Fibroblast of the aortic adventitia (primary cell): ENCODE measurements around the gene KPNA1. TPM values are rescaled to one million over a fixed set of nuclear protein-coding genes. Genes with fewer than 3 reads are reported as not detected.

Source experiments
- DNase-seq: peaks from one replicate; pipeline ENCODE4 v3.0.0-alpha.2; 2010; ENCODE audit warnings: low read depth
- H3K4me3 ChIP-seq: 2 replicates; pipeline ENCODE4 v1.5.1; 2011; ENCODE audit warnings: low read depth, mild to moderate bottlenecking, control low read depth, low read length, moderate library complexity
- total RNA-seq: library from RNA; depleted of rRNA; stranded (reverse); fragments of >200 nt; gene quantifications from 2 replicates; pipeline ENCODE4 v1.2.3, GENCODE V29; 2012; ENCODE audit warnings: low replicate concordance
- TF ChIP-seq, protein P1 (sequence below): IDR thresholded peaks from 2 replicates; pipeline ENCODE4 v1.5.1; 2011; ENCODE audit warnings: mild to moderate bottlenecking, low read length, control low read depth, inconsistent platforms; ENCODE audit not compliant: insufficient read depth

The KPNA1 gene
- total RNA-seq, 1 donor, result 47.3 TPM

DNA sequence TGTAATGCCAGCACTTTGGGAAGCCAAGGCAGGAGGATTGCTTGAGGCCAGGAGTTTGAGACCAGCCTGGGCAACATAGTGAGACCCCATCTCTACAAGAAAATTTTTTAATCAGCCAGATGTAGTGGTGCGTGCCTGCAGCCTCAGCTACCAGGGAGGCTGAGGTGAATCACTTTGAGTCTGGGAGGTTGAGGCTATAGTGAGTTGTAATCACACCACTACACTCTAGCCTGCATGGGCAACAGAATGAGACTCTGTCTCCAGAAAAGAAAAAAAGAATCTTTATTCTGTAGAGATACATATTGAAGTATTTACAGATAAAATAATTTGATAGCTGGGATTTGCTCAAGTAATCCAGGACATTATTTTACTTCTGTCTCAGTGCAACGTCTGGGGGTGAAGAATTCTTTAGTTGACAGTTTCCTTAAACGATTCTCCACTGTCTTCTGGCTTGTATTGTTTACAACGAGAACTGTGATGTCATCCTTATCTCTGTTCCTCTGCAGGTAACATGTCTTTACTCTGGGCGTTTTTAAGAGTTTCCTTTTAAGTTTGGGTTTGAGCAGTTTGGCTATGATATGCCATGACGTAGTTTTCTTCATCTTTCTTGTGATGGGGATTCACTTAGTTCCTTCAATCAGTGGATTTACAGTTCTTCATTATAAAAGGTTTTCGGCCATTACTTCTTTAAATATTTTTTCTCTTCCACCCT is 26.3 kb downstream of the KPNA1 start:
- TF ChIP-seq, protein P1, sequence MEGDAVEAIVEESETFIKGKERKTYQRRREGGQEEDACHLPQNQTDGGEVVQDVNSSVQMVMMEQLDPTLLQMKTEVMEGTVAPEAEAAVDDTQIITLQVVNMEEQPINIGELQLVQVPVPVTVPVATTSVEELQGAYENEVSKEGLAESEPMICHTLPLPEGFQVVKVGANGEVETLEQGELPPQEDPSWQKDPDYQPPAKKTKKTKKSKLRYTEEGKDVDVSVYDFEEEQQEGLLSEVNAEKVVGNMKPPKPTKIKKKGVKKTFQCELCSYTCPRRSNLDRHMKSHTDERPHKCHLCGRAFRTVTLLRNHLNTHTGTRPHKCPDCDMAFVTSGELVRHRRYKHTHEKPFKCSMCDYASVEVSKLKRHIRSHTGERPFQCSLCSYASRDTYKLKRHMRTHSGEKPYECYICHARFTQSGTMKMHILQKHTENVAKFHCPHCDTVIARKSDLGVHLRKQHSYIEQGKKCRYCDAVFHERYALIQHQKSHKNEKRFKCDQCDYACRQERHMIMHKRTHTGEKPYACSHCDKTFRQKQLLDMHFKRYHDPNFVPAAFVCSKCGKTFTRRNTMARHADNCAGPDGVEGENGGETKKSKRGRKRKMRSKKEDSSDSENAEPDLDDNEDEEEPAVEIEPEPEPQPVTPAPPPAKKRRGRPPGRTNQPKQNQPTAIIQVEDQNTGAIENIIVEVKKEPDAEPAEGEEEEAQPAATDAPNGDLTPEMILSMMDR, result no peak
- no peak for DNase-seq
- H3K4me3 ChIP-seq, result no peak overlapping the region

DNA sequence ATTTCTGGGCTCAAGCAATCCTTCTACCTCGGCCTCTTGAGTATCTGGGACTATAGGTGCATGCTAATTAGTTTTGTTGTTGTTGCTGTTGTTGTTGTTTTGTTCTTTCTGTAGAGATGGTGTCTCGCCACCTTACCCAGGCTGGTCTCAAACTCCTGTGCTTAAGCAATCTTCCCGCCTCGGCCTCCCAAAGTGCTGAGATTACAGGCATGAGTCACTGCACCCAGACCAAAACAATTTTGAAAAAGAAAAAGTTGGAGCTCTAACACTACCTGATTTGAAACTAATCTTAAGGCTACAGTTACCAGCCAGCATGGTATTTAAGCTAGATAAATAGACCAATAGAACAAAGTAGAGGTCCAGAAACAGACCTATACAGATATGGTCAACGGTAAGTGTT is 29.8 kb downstream of the KPNA1 start:
- H3K4me3 ChIP-seq, result no peak overlapping the region
- peak; percentile 64 for DNase-seq
- TF ChIP-seq, protein P1, result no peak

DNA sequence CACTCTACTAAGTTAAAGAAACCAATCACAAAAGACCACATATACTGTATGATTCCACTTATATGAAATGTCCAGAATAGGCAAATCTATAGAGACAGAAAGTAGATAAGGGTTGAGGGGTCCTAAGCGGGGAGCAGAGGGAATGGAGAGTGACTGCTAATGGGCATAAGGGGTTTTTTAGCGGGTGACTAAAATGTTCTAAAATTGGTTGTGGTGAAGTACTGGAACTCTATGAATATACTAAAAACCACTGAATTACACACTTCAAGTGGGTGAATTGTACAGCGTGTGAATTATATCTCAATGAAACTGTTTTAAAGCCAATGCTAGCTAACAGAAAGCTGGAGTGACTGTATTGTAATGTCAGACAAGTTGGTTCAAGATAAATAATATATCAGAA is 33.3 kb downstream of the KPNA1 start:
- no peak for DNase-seq
- no peak overlapping the region for H3K4me3 ChIP-seq
- TF ChIP-seq, protein P1, result no peak

DNA sequence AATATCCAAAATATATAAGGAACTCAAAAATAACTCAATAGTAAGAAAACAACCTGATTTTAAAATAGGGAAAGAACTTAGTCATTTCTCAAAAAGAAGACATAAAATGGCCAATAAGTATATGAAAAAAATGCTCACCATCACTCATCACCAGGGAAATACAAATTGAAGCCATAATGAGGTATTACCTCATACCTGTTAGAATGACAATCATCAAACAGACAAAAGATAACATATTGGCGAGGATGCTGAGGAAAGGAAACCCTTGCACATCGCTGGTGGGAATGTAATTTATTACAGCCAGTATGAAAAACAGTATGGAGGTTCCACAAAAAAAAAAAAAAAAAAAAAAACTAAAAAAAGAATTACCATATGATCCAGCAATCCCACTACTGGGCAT is 38.2 kb downstream of the KPNA1 start:
- H3K4me3 ChIP-seq, result no peak overlapping the region
- TF ChIP-seq, protein P1, result no peak
- no peak for DNase-seq

DNA sequence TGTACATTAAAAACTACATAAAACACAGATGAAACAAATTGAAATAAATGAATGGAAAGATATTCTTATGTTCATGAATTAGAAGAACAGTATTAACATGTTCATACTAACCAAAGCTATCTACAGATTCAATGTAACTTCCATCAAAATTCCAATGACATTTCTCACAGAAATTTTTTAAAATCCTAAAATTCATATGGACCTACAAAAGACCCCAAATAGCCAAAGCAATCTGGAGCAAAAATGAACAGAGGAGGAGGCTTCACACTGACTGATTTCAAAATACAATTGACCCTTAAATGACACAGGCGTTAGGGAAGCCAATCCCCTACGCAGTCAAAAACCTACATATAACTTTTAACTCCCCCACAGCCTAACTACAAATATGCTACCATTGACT is 39.4 kb downstream of the KPNA1 start:
- TF ChIP-seq, protein P1, result no peak
- no peak for DNase-seq
- H3K4me3 ChIP-seq, result no peak overlapping the region

DNA sequence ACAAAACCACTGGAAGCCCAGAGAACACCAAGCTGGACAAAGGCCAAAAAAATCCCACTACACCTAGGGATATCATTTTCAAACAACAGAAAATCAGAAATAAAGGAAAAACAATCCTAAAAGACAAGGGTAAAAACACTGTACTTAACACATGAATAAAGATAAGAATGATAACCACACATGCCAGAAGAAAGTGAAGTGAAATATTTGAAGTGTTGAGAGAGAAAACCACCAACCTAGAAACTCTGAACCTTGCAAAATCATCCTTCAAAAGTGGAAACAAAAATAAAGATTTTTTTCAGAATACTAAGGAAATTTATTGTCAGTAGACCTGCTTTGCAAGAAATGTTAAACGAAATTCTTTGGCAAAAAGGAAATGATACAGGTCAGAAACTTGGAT is 45.1 kb downstream of the KPNA1 start:
- no peak overlapping the region for H3K4me3 ChIP-seq
- TF ChIP-seq, protein P1, result no peak
- DNase-seq, result no peak
